ENCODE measurements around the gene LRP8.

- TF ChIP-seq SIN3A (IDR thresholded peaks at IDR 0.05; ENCODE audit: borderline replicate concordance, insufficient read depth, low read depth, low read length) (no peak), CTCF (IDR thresholded peaks at IDR 0.05) (no peak), REST (IDR thresholded peaks at IDR 0.05; ENCODE audit: insufficient read depth in 1 of 2, low read depth in 2 of 2, low read length in 1 of 2) (no peak), TCF7L2 (IDR thresholded peaks at IDR 0.05; ENCODE audit: low read depth, low read length) (no peak)
These were observed 24.7 kb upstream of the LRP8 start for GRCh38 chr1:53352561-53352960.
